HEK293 (cell line): ENCODE measurements around the gene GTF2A1.

ENCODE experiments used
- HOXA7 ChIP-seq: sonication (generic); formaldehyde crosslinking; IDR thresholded peaks from 2 replicates; pipeline ENCODE4 v1.8.1; 2022; ENCODE audit warnings: missing genetic modification reagents, borderline replicate concordance
- RBAK ChIP-seq: fragments of 450-650 bp; formaldehyde crosslinking; IDR thresholded peaks from 2 replicates; pipeline ENCODE4 v1.5.1; 2016; ENCODE audit warnings: missing biosample characterization, missing genetic modification characterization
- SCRT1 ChIP-seq: fragments of 450-650 bp; formaldehyde crosslinking; IDR thresholded peaks from 2 replicates; pipeline ENCODE4 v1.5.1; 2016; ENCODE audit warnings: missing biosample characterization, missing genetic modification characterization, borderline replicate concordance
- ZBTB20 ChIP-seq: fragments of 450-650 bp; formaldehyde crosslinking; IDR thresholded peaks from 2 replicates; pipeline ENCODE4 v1.5.1; 2016; ENCODE audit warnings: missing biosample characterization, missing genetic modification characterization
- ZBTB49 ChIP-seq: fragments of 450-650 bp; formaldehyde crosslinking; IDR thresholded peaks from 2 replicates; pipeline ENCODE4 v1.5.1; 2016; ENCODE audit warnings: missing biosample characterization, missing genetic modification characterization, low read depth
- ZBTB6 ChIP-seq: fragments of 450-650 bp; formaldehyde crosslinking; IDR thresholded peaks from 2 replicates; pipeline ENCODE4 v1.5.1; 2017; ENCODE audit warnings: missing biosample characterization, missing genetic modification characterization
- ZNF132 ChIP-seq: fragments of 450-650 bp; formaldehyde crosslinking; IDR thresholded peaks from 2 replicates; pipeline ENCODE4 v1.5.1; 2017; ENCODE audit warnings: missing biosample characterization, missing genetic modification characterization, borderline replicate concordance
- TF ChIP-seq, protein P1 (sequence below): fragments of 450-650 bp; formaldehyde crosslinking; IDR thresholded peaks from 2 replicates; pipeline ENCODE4 v1.5.1; 2016; ENCODE audit warnings: missing biosample characterization, missing genetic modification characterization

DNA sequence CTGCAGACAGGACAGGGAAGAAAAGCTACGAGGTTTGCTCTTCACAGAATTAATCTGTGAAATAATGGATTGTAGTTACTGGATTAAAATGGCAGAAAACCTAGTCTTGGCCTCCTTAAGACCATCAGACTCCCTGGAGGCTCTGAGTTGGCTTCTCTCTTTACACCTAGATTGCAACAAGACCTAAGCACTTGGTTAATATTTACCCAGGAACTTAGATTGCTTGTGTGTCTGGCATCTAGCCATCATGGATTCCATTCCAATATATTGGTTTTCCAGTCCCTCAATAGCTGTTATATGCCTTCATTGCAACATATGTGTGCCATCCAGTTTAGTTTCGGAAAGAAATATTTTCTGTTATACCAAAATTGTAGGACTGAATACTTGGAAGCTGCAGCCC lies 1.9 kb upstream of the GTF2A1 start:
- TF ChIP-seq, protein P1, sequence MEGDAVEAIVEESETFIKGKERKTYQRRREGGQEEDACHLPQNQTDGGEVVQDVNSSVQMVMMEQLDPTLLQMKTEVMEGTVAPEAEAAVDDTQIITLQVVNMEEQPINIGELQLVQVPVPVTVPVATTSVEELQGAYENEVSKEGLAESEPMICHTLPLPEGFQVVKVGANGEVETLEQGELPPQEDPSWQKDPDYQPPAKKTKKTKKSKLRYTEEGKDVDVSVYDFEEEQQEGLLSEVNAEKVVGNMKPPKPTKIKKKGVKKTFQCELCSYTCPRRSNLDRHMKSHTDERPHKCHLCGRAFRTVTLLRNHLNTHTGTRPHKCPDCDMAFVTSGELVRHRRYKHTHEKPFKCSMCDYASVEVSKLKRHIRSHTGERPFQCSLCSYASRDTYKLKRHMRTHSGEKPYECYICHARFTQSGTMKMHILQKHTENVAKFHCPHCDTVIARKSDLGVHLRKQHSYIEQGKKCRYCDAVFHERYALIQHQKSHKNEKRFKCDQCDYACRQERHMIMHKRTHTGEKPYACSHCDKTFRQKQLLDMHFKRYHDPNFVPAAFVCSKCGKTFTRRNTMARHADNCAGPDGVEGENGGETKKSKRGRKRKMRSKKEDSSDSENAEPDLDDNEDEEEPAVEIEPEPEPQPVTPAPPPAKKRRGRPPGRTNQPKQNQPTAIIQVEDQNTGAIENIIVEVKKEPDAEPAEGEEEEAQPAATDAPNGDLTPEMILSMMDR (tag by site-specific recombination) = no peak
- TF ChIP-seq ZBTB20 (tag by site-specific recombination) = no peak
- TF ChIP-seq SCRT1 (tag by site-specific recombination) = no peak
- TF ChIP-seq HOXA7 (CRISPR knock-in tag) = no peak
- no peak for TF ChIP-seq ZNF132
- no peak for TF ChIP-seq RBAK (tag by site-specific recombination)
- no peak for TF ChIP-seq ZBTB49 (tag by site-specific recombination)
- TF ChIP-seq ZBTB6 (tag by site-specific recombination) = no peak
